ENCODE measurements around the gene KRT1. TPM values are rescaled to one million over a fixed set of nuclear protein-coding genes. Genes with fewer than 3 reads are reported as not detected.

KRT1 gene
- total RNA-seq, 6 experiments from 2014 or later: not detected

DNA sequence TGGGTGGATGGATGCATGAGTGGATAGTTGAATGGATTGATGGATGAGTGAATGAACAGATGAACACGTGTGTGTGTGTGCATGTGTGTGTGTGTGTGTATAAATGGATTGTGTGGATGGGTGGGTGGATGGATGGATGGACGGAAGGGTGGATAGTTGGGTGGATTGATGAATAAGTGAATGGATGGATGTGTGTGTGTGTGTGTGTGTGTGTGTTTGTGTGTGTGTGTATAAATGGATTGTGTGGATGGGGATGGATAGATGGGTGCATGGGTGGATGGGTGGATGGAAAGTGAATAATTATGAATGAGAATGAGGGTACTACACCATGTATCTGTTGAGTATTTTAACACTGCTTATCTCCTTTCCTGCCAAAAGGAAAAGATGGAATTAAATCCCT is 22.1 kb upstream of the KRT1 start:
- Histone ChIP-seq H3K4me1 (no peaks in the 10 kb centered on the region), H3K27ac (no peak overlapping the region), H3K27me3 (no peaks in the 10 kb centered on the region), H3K4me3 (no peak overlapping the region), H3K9me3 (no peaks in the 10 kb centered on the region), H3K36me3 (no peaks in the 10 kb centered on the region)
- no peak for TF ChIP-seq POLR2A (IDR thresholded peaks at IDR 0.05)
- TF ChIP-seq CTCF (IDR thresholded peaks at IDR 0.05): no peak
- WGBS (ENCODE audit: insufficient coverage, low coverage, low lambda C conversion rate, missing lambda C conversion rate): 69% methylated on average over 2 of the region's 2 CpGs
- DNase-seq: no peak
- intact Hi-C loops (cut with DNase I): no loop called here
- ATAC-seq: no peak

DNA sequence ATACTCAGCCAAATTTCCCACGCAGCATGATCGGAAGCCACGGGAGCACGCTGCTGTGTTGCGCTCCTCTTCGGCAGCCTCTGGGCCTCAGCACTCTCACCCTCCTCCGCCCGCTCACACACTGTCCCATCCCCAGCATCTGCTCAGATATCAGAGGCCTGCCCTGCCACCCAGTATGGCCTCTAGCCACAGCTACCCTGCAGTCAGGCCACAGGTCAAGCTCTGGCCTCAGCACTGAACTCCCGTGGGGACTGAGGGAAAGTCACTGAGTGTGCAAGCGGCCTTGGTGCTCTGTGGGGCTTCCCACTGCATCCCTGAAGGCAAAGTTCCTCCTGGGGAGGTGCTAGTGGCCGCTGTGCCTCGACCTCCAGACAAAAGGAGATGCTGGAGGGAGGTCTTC is 21.1 kb upstream of the KRT1 start:
- Histone ChIP-seq H3K4me1 (no peaks in the 10 kb centered on the region), H3K36me3 (no peaks in the 10 kb centered on the region), H3K27me3 (no peaks in the 10 kb centered on the region), H3K4me3 (no peak overlapping the region), H3K9me3 (no peaks in the 10 kb centered on the region), H3K27ac (no peak overlapping the region)
- ATAC-seq: no peak
- TF ChIP-seq CTCF (IDR thresholded peaks at IDR 0.05) (no peak), POLR2A (IDR thresholded peaks at IDR 0.05) (no peak)
- WGBS (ENCODE audit: insufficient coverage, low coverage, low lambda C conversion rate, missing lambda C conversion rate): 68% methylated on average over 7 of the region's 12 CpGs
- intact Hi-C loops (cut with DNase I): no loop called here
- no peak for DNase-seq

DNA sequence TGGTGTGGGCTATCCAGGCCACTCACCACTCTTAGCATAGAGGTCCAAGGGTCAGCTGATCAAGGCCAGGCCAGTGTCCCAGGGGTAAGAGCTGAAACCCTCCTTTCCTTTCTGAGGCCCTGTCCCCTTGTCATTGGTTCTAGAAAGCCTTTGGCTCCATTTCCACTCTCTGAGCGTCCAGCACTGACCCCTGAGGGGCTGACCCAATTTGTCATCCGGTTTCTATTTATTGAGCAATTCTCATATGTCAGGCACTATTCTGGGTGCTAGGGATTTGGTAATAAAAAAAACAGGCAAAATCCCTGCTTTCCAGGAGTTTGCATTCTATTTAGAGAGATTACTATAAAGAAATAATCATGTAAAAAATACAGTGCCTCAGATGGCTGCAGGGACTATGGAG is 19.8 kb upstream of the KRT1 start:
- Histone ChIP-seq H3K4me1 (no peaks in the 10 kb centered on the region), H3K4me3 (no peak overlapping the region), H3K27me3 (no peaks in the 10 kb centered on the region), H3K27ac (no peak overlapping the region), H3K36me3 (no peaks in the 10 kb centered on the region), H3K9me3 (no peaks in the 10 kb centered on the region)
- ATAC-seq: no peak
- intact Hi-C loops (cut with DNase I): no loop called here
- 27% methylated on average over 2 of the region's 2 CpGs for WGBS (ENCODE audit: insufficient coverage, low coverage, low lambda C conversion rate, missing lambda C conversion rate)
- DNase-seq: no peak
- TF ChIP-seq CTCF (IDR thresholded peaks at IDR 0.05) (no peak), POLR2A (IDR thresholded peaks at IDR 0.05) (no peak)

DNA sequence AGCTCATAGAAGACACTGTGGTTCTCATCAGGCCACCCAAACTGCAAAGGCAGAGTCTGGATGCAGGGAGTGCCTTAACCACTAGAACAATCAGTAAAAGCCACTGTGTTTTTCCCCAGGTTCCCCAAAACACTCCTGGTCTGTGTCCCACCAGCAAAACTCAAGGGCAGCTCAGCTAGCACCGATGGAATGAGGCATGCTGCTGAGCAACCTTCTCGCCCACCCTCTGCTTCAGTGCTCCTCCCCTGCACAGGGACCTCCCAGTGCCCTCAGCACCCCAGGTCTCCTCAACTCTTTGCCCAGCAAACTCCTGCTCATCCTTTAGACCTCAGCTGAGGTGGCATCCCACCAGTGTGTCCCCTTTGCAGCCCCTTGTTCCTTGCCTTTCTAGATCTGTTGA is 19.2 kb upstream of the KRT1 start:
- ATAC-seq (no peak), DNase-seq (no peak)
- no peaks in the 10 kb centered on the region for H3K27me3 ChIP-seq
- H3K27ac ChIP-seq: no peak overlapping the region
- TF ChIP-seq POLR2A (IDR thresholded peaks at IDR 0.05) (no peak), CTCF (IDR thresholded peaks at IDR 0.05) (no peak)
- no peaks in the 10 kb centered on the region for H3K9me3 ChIP-seq
- no peaks in the 10 kb centered on the region for H3K36me3 ChIP-seq
- intact Hi-C loops (cut with DNase I): no loop called here
- H3K4me1 ChIP-seq: no peaks in the 10 kb centered on the region
- H3K4me3 ChIP-seq: no peak overlapping the region
- no CpG with 5 or more reads among the region's 2 CpGs for WGBS (ENCODE audit: insufficient coverage, low coverage, low lambda C conversion rate, missing lambda C conversion rate)
